Panc1 (cell line): ENCODE results near the gene SSR4. TPM values are rescaled to one million over a fixed set of nuclear protein-coding genes. Genes with fewer than 3 reads are reported as not detected.

Experiments
- ATAC-seq: fragments of 200-7000 bp; cut with Tn5 transposase; 2 replicates; pipeline ENCODE4 v1.9.1; 2020; ENCODE audit warnings: mild to moderate bottlenecking, moderate library complexity
- BruUV-seq: library from RNA; stranded (reverse); fragments of 400-500 nt; replicated peaks from 2 replicates; lab custom pipeline; 2021; lab: Mats Ljungman, UMichigan
- CTCF ChIA-PET: fragments of 300-600 bp; sonication (Branson Sonifier 250); formaldehyde crosslinking; loops from one replicate; lab custom pipeline; 2022; ENCODE audit warnings: antibody characterized with exemption; lab: Charles Lee
- POLR2A ChIA-PET: fragments of 300-600 bp; sonication (Branson Sonifier 250); formaldehyde crosslinking; loops from one replicate; lab custom pipeline; 2022; ENCODE audit warnings: antibody characterized with exemption; lab: Charles Lee
- DNase-seq: peaks from one replicate; pipeline ENCODE4 v3.0.0-alpha.2; 2010; ENCODE audit warnings: low read depth, low spot score
- H3K27ac ChIP-seq: 2 replicates; pipeline ENCODE4 v1.5.1; 2011; ENCODE audit warnings: mild to moderate bottlenecking, low read length, inconsistent platforms
- H3K27me3 ChIP-seq: fragments of 200-500 bp; sonication (Bioruptor generic); 2 replicates; pipeline ENCODE4 v1.6.0; 2014; ENCODE audit warnings: low read length, inconsistent platforms; ENCODE audit not compliant: control insufficient read depth, insufficient read depth
- H3K36me3 ChIP-seq: fragments of 200-500 bp; sonication (Bioruptor generic); 2 replicates; pipeline ENCODE4 v1.5.1; 2014; ENCODE audit warnings: inconsistent platforms, mild to moderate bottlenecking, low read length, moderate library complexity; ENCODE audit not compliant: control insufficient read depth, insufficient read depth
- H3K4me1 ChIP-seq: 2 replicates; pipeline ENCODE4 v1.5.1; 2011; ENCODE audit warnings: inconsistent platforms, mild to moderate bottlenecking, low read length, moderate library complexity; ENCODE audit not compliant: control insufficient read depth, insufficient read depth
- H3K4me3 ChIP-seq, 2 experiments: 2 replicates each; pipeline ENCODE4 v1.5.1; 2011 to 2012; ENCODE audit warnings: low read depth in 2 of 2, low read length in 2 of 2, mild to moderate bottlenecking in 2 of 2, inconsistent platforms in 1 of 2, moderate library complexity in 1 of 2
- H3K9me3 ChIP-seq: fragments of 200-500 bp; sonication (Bioruptor generic); 2 replicates; pipeline ENCODE4 v1.5.1; 2014; ENCODE audit warnings: low read depth, mild to moderate bottlenecking, inconsistent platforms, low read length, moderate library complexity; ENCODE audit not compliant: control insufficient read depth, insufficient read depth
- POLR2AphosphoS5 ChIP-seq: IDR thresholded peaks from 2 replicates; pipeline ENCODE4 v1.6.1; 2012; ENCODE audit warnings: mild to moderate bottlenecking, low read depth, low read length, moderate library complexity
- SIN3A ChIP-seq: IDR thresholded peaks from 2 replicates; pipeline ENCODE4 v1.6.1; 2012; ENCODE audit warnings: low read depth, mild to moderate bottlenecking, low read length, moderate library complexity, borderline replicate concordance; ENCODE audit not compliant: insufficient read depth
- TCF7L2 ChIP-seq: IDR thresholded peaks from 2 replicates; pipeline ENCODE4 v1.6.1; 2011; ENCODE audit warnings: mild to moderate bottlenecking, low read depth, low read length, inconsistent platforms
- in situ Hi-C: cut with HindIII; loops from 2 replicates; pipeline ENCODE4 v1.10.0; 2016; ENCODE audit warnings: low sequenced_read_pairs, low pct_unique_long_range_greater_than_20kb
- intact Hi-C: fragments of 100-400 bp; cut with micrococcal nuclease; formaldehyde crosslinking; loops from one replicate; pipeline ENCODE4 v1.10.0; 2022; ENCODE audit not compliant: unreplicated experiment
- total RNA-seq: library from RNA; stranded (reverse); gene quantifications from one replicate; pipeline ENCODE4 v1.2.1, GENCODE V29; 2021; ENCODE audit not compliant: unreplicated experiment
- TF ChIP-seq, protein P1 (sequence below): fragments of 450-650 bp; IDR thresholded peaks from 2 replicates; pipeline ENCODE4 v1.5.1; 2017; ENCODE audit warnings: mild to moderate bottlenecking
- TF ChIP-seq, protein P2 (sequence below), 2 experiments: IDR thresholded peaks; 2 replicates each; pipeline ENCODE4 v1.6.1; 2011 to 2012; ENCODE audit warnings: low read depth in 2 of 2, control low read depth in 1 of 2, low read length in 1 of 2, mild to moderate bottlenecking in 1 of 2, moderate library complexity in 1 of 2; ENCODE audit not compliant: insufficient read depth in 1 of 2

Gene SSR4
- total RNA-seq, 1 experiment from 2014 or later, result 504 TPM

DNA sequence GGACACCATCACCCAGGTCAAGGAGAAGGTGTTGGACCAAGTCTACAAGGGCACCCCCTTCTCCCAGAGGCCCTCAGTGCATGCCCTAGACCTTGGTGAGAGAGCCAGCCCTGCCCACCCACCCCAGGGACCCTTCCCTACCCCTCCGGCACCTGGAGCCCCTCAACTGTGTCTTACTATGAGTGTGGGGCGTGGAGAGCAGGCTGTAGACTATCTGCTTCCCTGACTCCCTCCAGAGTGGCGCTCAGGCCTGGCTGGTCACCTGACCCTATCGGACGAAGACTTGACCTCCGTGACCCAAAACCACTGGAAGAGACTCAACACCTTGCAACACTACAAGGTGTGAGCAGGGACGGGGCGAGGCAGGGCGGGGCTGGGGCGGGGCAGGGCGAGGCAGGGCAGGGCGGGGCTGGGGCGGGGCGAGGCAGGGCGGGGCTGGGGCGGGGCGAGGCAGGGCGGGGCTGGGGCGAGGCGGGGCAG, 18.3 kb upstream of the SSR4 start:
- H3K4me1 ChIP-seq, result peaks cover 10% of the 10 kb centered on the region
- TF ChIP-seq TCF7L2 (no peak), SIN3A (no peak), POLR2AphosphoS5 (no peak)
- TF ChIP-seq, protein P1, sequence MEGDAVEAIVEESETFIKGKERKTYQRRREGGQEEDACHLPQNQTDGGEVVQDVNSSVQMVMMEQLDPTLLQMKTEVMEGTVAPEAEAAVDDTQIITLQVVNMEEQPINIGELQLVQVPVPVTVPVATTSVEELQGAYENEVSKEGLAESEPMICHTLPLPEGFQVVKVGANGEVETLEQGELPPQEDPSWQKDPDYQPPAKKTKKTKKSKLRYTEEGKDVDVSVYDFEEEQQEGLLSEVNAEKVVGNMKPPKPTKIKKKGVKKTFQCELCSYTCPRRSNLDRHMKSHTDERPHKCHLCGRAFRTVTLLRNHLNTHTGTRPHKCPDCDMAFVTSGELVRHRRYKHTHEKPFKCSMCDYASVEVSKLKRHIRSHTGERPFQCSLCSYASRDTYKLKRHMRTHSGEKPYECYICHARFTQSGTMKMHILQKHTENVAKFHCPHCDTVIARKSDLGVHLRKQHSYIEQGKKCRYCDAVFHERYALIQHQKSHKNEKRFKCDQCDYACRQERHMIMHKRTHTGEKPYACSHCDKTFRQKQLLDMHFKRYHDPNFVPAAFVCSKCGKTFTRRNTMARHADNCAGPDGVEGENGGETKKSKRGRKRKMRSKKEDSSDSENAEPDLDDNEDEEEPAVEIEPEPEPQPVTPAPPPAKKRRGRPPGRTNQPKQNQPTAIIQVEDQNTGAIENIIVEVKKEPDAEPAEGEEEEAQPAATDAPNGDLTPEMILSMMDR, result no peak
- TF ChIP-seq, protein P2, sequence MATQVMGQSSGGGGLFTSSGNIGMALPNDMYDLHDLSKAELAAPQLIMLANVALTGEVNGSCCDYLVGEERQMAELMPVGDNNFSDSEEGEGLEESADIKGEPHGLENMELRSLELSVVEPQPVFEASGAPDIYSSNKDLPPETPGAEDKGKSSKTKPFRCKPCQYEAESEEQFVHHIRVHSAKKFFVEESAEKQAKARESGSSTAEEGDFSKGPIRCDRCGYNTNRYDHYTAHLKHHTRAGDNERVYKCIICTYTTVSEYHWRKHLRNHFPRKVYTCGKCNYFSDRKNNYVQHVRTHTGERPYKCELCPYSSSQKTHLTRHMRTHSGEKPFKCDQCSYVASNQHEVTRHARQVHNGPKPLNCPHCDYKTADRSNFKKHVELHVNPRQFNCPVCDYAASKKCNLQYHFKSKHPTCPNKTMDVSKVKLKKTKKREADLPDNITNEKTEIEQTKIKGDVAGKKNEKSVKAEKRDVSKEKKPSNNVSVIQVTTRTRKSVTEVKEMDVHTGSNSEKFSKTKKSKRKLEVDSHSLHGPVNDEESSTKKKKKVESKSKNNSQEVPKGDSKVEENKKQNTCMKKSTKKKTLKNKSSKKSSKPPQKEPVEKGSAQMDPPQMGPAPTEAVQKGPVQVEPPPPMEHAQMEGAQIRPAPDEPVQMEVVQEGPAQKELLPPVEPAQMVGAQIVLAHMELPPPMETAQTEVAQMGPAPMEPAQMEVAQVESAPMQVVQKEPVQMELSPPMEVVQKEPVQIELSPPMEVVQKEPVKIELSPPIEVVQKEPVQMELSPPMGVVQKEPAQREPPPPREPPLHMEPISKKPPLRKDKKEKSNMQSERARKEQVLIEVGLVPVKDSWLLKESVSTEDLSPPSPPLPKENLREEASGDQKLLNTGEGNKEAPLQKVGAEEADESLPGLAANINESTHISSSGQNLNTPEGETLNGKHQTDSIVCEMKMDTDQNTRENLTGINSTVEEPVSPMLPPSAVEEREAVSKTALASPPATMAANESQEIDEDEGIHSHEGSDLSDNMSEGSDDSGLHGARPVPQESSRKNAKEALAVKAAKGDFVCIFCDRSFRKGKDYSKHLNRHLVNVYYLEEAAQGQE (IDR thresholded peaks at IDR 0.05; ENCODE audit: insufficient read depth in 1 of 2, low read depth in 2 of 2, low read length in 1 of 2), result no peak
- BruUV-seq, result no TSS peak
- ChIA-PET CTCF (no interaction called here), POLR2A (no interaction called here)
- no peaks in the 10 kb centered on the region for H3K9me3 ChIP-seq
- DNase-seq (no peak), ATAC-seq (no peak)
- no peak overlapping the region for H3K27ac ChIP-seq
- intact Hi-C loops, result no loop called here
- H3K4me3 ChIP-seq, result no peak overlapping the region
- H3K27me3 ChIP-seq, result no peaks in the 10 kb centered on the region
- no peaks in the 10 kb centered on the region for H3K36me3 ChIP-seq
- in situ Hi-C loops, result no loop called here

DNA sequence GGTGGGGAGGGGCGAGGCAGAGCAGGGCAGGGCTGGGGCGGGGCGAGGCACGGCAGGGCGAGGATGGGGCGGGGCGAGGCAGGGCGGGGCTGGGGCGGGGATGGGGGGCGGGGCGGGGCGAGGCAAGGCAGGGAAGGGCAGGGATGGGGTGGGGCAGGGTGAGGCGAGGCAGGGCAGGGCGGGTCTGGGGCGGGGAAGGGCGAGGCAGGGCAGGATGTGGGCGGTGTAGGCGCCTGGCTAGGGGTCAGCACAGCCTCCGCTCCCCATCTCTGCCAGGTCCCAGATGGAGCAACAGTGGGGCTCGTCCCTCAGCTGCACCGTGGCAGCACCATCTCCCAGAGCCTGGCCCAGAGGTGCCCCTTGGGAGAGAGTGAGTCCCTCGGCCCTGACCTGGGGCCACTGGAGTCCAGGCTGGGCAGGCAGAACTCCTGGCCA, 17.8 kb upstream of the SSR4 start:
- Histone ChIP-seq H3K4me1 (peaks cover 15% of the 10 kb centered on the region), H3K4me3 (no peak overlapping the region), H3K27ac (no peak overlapping the region), H3K27me3 (no peaks in the 10 kb centered on the region), H3K9me3 (no peaks in the 10 kb centered on the region), H3K36me3 (no peaks in the 10 kb centered on the region)
- TF ChIP-seq, protein P1, result no peak
- no peak for TF ChIP-seq POLR2AphosphoS5
- no peak for TF ChIP-seq TCF7L2
- TF ChIP-seq SIN3A, result no peak
- TF ChIP-seq, protein P2 (IDR thresholded peaks at IDR 0.05; ENCODE audit: insufficient read depth in 1 of 2, low read depth in 2 of 2, low read length in 1 of 2), result no peak
- no peak for DNase-seq
- ChIA-PET CTCF (no interaction called here), POLR2A (no interaction called here)
- in situ Hi-C loops, result no loop called here
- intact Hi-C loops, result no loop called here
- BruUV-seq, result no TSS peak
- no peak for ATAC-seq
